G401.6 (cell line): ENCODE measurements around the gene CDK5RAP2.
A peak's percentile ranks its signal among the peaks of the same experiment; 100 is the strongest.
"Not testable (repeated sequence)": the region's sequence is repeated elsewhere in the genome, so short reads cannot be mapped to it uniquely, and the experiment has no call there.

Experiments used
- FAIRE-seq: peaks from 2 replicates; lab custom pipeline; 2012; peaks lifted over from hg19 to GRCh38; lab: Jason Lieb, UNC

Gene CDK5RAP2

DNA sequence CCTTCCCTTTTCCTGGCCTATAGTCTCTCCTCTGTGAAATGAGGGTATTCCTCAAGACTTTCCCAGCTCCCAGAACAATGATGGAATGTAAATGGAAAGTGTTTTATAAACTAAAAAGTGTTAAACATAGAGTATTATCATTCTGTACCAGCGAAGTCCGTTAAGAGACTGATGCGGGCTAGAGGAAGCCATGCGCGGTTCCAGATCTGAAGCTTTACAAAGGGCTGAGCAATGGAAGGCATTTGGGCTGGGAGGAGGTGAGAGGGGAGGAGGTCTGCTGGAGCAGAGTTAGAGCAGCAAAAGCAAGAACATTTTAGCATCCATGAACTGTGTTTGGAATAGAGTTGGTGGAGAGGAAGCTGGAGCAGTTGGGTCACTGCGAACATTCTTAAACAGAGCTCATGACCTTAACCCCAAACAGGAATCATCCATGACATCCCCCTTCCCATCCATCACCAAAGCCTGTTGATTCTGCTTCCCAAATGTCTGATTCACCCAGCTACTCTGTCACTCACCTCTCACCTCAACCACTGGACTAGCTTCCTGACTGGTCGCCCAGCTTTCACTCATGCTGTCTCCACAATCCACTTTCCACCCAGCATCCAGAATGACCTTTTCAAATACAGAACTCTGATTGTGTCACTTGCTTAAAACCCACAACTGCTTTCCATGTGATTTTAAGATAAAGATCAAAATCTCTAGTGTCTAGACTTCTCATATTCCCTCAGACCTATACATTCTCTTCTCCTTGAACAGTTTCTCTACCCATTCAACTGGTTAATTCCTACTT, 37.1 kb downstream of the CDK5RAP2 start:
- no peak for FAIRE-seq

DNA sequence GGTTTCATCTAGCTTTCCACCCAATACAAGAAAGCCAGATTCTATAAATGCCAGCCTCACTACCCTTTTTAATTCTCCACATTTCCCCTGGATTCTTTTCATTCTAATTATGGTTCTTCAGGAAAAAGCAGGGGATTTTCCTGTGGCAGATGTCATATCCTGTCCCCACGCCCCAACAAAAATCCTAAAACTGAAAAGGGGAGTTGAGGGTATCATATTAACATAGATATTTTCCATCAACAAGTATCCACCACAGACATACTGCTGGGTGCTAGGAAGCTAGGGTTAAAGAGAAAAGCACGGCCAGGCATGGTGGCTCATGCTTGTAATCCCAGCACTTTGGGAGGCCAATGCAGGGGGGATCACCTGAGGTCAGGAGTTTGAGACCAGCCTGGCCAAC, 38.0 kb downstream of the CDK5RAP2 start:
- FAIRE-seq: no peak

DNA sequence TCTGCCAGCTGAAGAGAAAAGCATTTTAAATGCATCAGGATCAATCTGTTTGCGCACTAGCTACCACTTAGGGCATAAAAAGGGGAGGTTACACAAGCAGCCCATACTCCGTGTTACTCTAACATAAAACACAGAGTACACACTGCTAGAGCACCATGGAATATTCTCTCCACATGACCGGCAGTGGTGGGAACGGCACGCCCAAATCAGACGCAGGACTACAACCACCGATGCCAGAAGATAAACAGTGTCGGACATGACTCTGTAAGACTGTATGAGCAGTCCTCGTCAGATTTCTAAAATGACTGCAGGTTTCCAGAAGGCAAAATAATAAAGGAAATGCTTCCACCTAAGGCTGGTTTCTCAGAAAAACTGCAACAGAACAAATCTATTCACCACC, 40.0 kb downstream of the CDK5RAP2 start:
- no peak for FAIRE-seq

DNA sequence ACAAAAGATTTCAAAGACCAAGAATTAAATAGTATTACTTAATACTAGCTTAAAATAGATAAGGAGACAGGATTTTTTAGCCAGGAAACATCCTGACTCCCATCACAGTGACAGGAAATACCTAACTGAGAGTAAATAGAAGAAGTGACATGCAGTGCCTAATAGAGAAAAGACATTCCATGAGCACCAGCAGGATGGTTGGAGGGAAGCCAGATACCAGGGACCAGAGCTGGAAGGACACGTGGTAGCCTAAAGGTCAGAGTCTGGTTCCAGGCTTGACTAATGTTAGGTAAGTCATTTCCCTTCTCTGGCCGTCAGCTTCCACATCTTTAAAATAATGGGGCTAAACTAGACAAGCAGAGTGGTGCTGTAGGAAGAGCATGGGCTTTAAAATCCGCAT, 41.6 kb downstream of the CDK5RAP2 start:
- no peak for FAIRE-seq

DNA sequence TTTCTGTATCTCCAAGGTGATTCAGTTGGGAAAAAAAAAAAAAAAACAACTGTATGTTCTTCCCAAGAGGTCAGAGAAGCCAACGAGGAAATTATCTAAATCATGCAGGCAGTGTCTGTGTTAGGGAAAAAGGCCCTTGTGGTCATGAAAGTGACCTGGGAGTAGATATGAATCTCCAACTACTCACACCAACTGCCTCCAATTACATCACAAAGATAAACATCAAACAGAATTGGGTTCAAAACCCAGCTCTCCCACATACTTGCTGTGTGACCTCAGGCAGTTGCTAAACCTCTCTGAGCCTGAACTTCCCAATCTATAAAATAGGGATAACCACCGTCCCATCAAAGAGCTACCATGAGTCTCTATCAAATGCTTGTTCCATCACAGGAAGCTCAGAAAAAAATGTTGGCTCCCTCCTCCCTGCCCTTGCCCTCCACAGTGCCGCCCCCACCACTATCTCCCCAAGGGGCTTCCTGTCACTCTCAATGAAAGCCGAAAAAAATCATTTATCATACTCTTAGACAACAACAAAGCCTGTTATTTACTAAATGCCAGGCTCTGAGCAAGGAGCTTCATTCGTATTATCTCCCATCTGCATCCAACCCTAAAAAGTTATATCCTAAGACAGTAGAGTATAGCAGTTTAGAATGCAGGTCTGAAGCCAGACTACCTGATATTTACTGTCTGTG, 42.9 kb downstream of the CDK5RAP2 start:
- FAIRE-seq: no peak

DNA sequence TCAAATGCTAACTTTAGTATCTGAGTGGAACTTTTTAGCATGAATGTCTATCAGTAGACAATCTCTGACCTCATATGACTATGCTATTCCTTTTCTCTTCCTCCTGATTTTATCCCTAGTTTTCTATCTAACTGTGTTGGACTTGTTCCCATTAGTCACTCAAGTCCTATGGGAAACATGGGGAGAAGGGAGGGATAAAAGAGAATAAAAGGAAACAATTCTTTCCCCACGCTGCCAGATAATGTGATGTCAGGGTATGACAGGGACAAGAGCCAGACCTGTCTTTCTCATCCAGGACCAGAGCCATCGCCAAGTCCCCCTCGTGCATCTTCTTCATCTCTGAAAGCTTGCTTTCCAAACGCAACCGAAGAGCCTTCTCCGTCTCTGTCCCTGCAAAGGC, 43.9 kb downstream of the CDK5RAP2 start:
- no peak for FAIRE-seq

DNA sequence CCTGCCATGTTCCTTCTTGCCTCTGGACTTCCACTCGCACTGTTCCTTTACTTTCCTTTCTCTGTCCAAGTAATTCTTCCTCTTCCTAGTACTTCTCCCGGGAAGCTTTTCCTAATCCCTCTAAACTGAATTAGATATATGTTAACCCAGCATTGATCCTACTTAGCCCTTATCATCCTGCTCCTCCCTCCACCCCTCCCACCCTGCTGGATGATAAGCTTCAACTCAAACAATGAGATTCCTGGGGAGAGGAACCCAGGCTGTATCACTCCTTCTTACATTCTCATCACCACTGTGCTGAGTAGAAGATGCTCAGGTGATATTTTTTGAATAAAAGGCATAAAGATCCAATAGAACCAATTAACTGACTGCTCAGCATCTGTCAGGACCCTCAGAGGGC, 45.7 kb downstream of the CDK5RAP2 start:
- FAIRE-seq: no peak

DNA sequence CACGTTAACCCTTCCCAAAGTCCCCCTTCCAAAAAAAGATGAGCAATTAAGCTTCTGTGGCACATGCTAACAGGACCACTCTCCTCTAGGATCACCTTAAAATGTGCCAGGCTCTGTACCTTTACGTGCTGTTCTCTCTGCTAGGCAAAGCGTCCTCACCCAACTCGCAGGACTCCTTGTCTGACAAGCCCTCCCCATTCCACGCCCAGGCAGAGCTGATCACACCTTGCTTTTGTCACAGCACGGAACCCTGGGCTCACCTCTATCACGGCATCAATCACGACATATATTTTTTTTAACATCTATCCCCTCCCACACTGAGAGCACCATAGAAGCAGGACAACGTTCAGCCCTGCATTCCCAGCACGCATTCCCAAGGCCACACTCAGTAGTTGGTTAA, 47.1 kb downstream of the CDK5RAP2 start:
- no peak for FAIRE-seq

DNA sequence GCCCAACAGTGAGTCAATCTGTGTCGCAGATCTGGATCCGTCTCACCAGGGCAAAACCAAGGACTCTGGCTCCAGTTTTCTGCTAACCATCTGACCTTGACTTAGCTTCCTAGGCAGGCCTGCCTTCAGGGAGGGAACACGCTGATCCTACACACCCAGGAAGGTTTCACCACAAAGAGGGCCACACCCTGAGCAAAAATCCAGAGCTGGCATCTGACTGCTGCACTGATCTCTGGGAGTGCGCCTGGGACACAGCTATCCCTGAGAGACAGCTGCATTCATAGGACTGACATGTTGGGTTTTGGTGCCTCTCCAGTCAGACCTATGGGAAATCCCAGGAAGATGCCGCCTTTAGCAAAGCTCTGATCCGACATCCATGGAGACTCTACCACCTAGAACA, 47.5 kb downstream of the CDK5RAP2 start:
- FAIRE-seq: no peak

DNA sequence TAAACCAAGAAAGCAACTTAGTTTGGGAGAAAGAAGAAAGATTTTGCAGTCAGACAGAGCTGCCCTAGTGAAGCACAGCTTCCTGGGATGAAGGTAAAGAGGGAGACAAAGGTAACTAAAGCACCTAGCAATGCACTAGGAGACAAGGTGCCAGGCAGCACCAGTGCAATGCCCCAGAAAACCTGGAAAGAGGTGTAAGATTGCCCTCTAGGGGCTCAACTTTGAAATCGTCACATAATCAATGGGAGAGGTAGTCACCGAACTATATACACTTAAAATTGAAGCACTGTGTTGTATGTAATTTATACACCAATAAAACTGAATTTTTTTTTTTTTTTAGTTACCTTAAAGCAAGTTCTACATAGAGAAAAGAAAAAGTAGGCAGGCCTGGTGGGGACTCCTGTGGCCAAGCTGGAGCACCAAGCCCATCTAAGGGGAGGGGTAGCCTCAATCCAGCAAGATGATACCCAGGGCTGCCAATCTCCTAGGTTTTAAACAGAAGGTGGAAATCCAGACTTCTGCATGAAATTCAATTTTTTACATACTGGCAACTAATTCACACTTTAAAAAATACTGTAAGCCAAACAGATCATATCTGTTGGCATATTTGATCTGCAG, 48.2 kb downstream of the CDK5RAP2 start:
- peak; percentile 80 for FAIRE-seq

DNA sequence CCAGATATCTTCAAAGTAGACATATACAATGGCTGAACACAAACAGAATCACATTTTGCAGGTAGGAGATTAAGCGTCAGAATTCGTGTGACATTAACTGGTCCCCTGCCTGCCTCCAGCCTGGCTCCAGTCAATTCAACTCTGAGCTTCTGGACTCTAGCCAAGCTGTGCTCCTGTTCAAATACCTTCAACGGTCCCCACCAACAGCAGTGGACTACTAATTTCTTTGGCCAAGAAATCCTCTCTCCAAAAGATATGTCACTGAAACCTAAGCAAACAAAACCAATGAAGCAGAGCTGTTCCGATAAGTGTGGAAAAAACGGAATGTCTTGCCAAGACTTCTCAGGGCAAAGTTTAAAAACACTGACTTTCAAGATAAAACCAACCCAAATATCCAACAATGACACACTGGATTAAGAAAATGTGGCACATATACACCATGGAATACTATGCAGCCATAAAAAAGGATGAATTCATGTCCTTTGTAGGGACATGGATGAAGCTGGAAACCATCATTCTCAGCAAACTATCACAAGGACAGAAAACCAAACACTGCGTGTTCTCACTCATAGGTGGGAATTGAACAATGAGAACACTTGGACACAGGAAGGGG, 49.6 kb downstream of the CDK5RAP2 start:
- not testable (repeated sequence) for FAIRE-seq

DNA sequence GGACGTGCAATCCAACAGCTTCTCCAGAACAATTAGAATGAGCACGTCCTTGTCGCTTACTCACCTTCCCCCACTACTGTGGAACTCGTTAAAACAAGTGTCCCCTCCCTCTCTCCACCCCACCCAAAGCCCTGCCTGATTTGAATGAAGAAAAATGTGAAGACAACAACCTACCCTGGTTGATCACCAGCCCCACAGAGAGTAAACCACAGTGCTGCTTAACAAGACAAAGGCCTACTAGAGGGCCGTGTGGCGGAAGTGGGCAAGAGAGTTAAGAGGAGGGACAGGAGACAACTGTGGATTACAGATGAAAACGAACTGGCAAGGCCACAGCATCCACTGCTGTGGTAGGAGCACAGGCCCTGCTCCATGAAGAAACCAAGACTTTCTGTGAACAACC, 51.1 kb downstream of the CDK5RAP2 start:
- no peak for FAIRE-seq

DNA sequence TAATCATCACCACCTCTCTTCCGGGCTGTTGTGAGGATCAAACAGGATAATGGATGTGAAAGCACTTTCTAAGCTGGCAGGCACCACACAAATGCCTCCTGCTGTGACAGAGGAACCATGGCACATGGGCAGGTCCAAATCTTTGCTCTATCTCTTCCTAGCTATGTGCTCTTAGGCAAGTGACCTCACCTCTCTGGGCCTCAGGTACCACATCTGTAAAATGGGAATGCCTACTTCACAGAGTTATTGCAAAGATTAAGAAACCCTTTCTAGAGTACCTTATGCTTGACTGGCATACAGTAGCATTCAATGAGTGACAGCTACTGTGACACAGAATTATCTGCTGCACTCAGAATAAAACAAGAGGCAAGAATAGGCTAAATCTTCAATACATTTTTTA, 51.6 kb downstream of the CDK5RAP2 start:
- no peak for FAIRE-seq

DNA sequence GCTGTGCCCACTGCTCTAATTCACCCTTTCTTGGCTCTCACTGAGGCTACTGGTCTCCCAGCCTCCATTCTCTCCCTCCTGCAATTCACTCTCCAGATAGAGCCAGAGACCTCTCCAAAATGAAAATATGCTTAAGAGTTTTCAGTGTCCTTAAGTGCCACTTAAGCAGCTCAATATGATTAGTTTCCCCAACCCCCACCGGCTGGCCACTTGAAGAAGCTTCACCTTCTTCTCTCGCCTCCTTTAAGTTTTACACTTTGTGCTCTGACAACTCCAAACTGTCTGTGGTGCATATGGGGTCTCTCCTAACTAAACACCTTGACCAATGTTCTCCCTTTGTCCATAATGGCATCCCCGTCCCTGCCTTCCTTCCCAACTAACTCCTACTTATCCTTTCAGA, 53.4 kb downstream of the CDK5RAP2 start:
- FAIRE-seq: no peak

DNA sequence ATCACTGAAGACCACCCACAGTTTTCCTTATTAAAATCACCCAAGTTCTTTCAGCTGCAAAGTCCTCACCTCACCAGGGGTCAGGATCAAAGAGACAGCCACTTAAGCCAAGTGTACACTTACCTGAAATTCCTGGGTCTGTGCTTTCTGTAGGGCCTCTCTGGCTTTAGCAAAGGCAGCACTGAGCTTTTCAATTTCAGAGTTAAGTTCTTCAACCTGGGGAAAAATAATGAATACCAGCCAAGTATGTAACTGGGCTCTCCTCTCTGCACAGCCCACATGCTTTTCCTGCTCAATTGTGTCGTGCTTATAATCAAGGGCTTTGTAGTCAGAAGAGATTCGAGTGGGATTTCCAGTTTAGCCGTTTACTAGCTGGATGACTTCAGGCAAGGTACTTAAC, 55.1 kb downstream of the CDK5RAP2 start:
- no peak for FAIRE-seq

DNA sequence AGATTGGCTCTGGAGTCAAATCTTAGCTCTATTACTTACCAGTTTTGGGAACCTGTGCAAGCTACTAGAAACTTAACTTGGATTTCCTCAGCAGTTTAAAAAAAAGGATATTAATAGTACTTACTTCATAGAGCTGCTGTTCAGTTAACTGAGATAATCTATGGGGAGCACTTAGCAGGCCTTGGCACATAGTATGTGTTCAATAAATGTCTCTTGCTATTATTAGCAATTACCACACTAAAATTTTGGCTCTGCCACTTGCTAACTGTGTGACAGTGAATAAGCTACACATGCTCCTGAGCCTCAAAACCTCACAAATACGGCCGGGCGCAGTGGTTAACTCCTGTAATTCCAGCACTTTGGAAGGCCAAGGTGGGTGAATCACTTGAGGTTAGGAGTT, 55.9 kb downstream of the CDK5RAP2 start:
- no peak for FAIRE-seq

DNA sequence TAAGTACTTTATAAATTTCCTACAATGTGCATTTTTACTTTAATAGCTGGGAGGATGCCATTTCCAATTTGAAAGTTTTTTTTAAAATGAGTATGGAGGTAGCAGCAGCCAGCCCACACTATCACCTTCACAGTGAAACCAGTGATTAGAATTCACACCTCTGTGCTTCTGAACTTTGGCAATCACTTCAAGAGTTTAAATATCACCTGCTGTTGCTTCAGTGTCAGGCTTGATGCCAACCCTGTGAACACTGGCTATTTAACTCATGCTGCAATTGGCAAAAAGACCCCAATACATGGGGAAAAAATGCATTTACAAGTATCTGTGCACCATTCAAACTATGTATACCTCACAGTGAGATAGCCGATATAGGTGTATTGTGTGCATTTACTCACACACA, 57.4 kb downstream of the CDK5RAP2 start:
- no peak for FAIRE-seq

DNA sequence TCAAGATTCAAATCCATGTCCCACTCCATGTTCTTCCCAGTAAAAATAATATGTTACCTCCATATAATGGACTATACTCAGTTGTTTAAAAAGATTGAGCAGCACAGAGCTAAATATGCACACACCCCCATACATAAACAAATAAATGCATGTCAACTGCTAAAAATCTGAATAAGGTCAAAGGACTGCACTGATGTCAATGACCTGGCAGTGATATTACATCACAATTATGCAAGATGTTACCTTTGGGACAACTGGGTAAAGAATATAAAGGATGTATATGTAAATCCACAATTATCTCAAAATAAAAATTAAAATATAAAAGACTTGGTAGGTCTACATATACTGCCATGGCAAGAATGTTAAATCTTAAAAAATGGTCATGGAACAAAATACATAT, 57.9 kb downstream of the CDK5RAP2 start:
- no peak for FAIRE-seq

DNA sequence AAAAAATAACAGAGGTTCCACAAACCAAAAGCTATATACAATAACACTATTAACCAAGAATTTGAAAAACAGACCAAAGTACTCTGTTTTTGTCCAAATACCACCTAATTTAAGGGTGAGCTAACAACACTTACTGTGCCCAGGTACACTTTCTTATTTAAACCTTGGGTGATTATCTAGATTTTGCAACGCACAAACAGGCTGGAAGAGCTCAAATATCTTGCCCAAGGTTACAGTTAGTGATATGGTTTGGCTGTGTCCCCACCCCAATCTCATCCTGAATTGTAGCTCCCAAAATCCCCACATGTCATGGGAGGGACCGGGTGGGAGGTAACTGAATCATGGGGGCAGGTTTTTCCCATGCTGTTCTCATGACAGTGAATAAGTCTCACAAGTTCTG, 58.9 kb downstream of the CDK5RAP2 start:
- no peak for FAIRE-seq

DNA sequence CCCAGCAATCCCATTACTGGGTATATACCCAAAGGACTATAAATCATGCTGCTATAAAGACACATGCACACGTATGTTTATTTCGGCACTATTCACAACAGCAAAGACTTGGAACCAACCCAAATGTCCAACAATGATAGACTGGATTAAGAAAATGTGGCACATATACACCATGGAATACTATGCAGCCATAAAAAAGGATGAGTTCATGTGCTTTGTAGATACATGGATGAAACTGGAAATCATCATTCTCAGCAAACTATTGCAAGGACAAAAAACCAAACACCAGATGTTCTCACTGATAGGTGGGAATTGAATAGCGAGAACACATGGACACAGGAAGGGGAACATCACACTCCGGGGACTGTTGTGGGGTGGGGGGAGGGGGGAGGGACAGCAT, 64.0 kb downstream of the CDK5RAP2 start:
- not testable (repeated sequence) for FAIRE-seq

DNA sequence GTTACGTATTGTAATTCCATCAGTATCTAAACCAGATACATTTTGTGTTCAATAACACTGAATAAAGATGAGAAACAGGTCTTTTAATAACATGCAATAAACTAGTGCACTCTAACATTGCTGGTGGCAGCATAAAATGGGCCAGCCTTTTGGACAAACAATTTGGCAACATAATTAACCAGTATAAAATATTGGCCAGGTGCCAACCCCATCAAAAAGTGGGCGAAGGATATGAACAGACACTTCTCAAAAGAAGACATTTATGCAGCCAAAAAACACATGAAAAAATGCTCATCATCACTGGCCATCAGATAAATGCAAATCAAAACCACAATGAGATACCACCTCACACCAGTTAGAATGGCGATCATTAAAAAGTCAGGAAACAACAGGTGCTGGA, 64.5 kb downstream of the CDK5RAP2 start:
- not testable (repeated sequence) for FAIRE-seq

DNA sequence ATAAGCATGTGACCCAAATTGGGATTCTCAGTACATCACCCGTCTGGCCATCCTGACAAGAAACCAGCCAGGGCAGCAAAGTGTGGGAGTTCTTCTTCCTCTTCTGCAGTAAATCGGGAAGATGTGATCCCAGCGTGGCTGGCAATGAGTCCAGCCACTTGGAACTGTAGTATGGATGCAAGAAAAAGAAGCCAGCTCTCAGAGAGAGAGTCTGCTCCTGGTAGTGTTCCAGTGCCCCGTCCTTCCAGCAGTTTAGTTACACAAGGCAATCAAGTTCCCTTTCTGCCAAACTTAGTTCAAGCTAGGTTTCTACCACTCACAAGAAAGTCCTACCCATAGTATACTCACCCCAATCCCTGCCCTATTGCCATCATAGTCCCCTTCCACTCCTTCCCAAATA, 65.6 kb downstream of the CDK5RAP2 start:
- no peak for FAIRE-seq

DNA sequence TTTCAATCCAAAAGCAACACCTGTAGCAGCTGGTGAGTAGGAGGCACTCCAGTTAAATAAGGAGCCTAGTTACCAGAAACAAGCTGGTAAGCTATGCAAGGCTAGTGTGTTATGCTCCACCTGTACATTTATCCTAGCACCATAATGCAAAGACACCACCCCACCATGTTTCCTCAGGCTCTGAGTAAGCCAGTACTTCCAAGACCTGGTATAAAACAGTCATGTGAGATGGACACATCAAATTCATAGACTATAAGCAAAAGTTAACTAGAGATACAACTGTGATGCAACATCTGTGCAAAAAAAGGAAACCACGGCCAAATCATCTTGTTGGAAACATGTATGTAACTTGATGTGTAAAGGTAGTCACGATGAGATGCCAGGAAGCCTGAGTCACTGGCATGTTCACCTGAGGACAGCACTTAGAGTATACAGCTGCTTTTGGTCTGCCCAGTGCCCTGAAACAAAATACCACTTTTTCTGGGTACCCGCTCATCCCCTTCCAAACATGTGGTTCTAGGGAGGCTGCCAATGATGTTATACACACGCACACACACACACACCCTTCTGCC, 66.1 kb downstream of the CDK5RAP2 start:
- FAIRE-seq: no peak
